SU-DHL-6 (cell line): Measurements from ENCODE around the gene SEMA3G.

Experiments
- H2AFZ ChIP-seq: fragments of 200-600 bp; sonication (generic); 2 replicates; pipeline ENCODE4 v1.6.1; 2014; ENCODE audit warnings: low read depth, mild to moderate bottlenecking, moderate library complexity, mixed read lengths, antibody characterized with exemption, low read length; ENCODE audit not compliant: severe bottlenecking
- H3F3A ChIP-seq: fragments of 200-600 bp; shearing (Covaris generic); 2 replicates; pipeline ENCODE4 v1.6.0; 2016; ENCODE audit warnings: antibody characterized with exemption, mild to moderate bottlenecking; ENCODE audit not compliant: insufficient read depth
- H3K27ac ChIP-seq: fragments of 200-600 bp; sonication (generic); 2 replicates; pipeline ENCODE4 v1.5.1; 2016; ENCODE audit warnings: low read depth, mild to moderate bottlenecking, low read length, moderate library complexity, mixed read lengths
- H3K27me3 ChIP-seq: fragments of 200-600 bp; sonication (generic), shearing (Covaris generic); 2 replicates; pipeline ENCODE4 v1.6.0; 2014; ENCODE audit warnings: mild to moderate bottlenecking, low read length
- H3K36me3 ChIP-seq: fragments of 200-600 bp; sonication (generic); 2 replicates; pipeline ENCODE4 v1.6.1; 2014; ENCODE audit warnings: mild to moderate bottlenecking, low read length, mixed read lengths
- H3K4me2 ChIP-seq: fragments of 300-600, 200-600 bp; shearing (Covaris generic), sonication (generic); 2 replicates; pipeline ENCODE4 v1.6.0; 2014; ENCODE audit warnings: low read length, low read depth, mild to moderate bottlenecking; ENCODE audit not compliant: poor library complexity, severe bottlenecking
- H3K4me3 ChIP-seq: fragments of 200-600 bp; sonication (generic); 2 replicates; pipeline ENCODE4 v1.5.1; 2014; ENCODE audit warnings: antibody characterized with exemption, low read length, mild to moderate bottlenecking, mixed read lengths; ENCODE audit not compliant: insufficient read depth, poor library complexity, severe bottlenecking
- H3K79me2 ChIP-seq: fragments of 200-600 bp; sonication (generic); 2 replicates; pipeline ENCODE4 v1.6.1; 2014; ENCODE audit warnings: mild to moderate bottlenecking, low read length, moderate library complexity; ENCODE audit not compliant: insufficient read depth
- H3K9ac ChIP-seq: fragments of 200-600 bp; sonication (generic); 2 replicates; pipeline ENCODE4 v1.7.0; 2014; ENCODE audit warnings: mild to moderate bottlenecking, low read length
- H3K9me2 ChIP-seq: fragments of 200-600 bp; sonication (generic); replicated peaks from 2 replicates; pipeline ENCODE4 v1.6.1; 2014; ENCODE audit warnings: low read length; ENCODE audit not compliant: insufficient read depth
- H3K9me3 ChIP-seq: fragments of 200-600 bp; sonication (generic); 2 replicates; pipeline ENCODE4 v1.6.1; 2014; ENCODE audit warnings: low read length, mixed read lengths; ENCODE audit not compliant: insufficient read depth
- H4K20me1 ChIP-seq: fragments of 200-600 bp; sonication (generic); 2 replicates; pipeline ENCODE4 v1.6.1; 2014; ENCODE audit warnings: low read depth, mild to moderate bottlenecking, antibody characterized with exemption, low read length, moderate library complexity, mixed read lengths
- EZH2phosphoT487 ChIP-seq: fragments of 200-600 bp; sonication (generic), shearing (Covaris generic); conservative IDR thresholded peaks from 2 replicates; pipeline ENCODE4 v1.6.1; 2018; ENCODE audit warnings: mild to moderate bottlenecking, antibody characterized with exemption, low read length, moderate library complexity, mixed read lengths
- TF ChIP-seq, protein P1 (sequence below): fragments of 200-600 bp; sonication (generic); IDR thresholded peaks from one replicate; pipeline ENCODE4 v1.5.1; 2017; ENCODE audit warnings: antibody characterized with exemption, mild to moderate bottlenecking, low read length, moderate library complexity; ENCODE audit not compliant: insufficient read depth, poor library complexity, severe bottlenecking

The SEMA3G gene

DNA sequence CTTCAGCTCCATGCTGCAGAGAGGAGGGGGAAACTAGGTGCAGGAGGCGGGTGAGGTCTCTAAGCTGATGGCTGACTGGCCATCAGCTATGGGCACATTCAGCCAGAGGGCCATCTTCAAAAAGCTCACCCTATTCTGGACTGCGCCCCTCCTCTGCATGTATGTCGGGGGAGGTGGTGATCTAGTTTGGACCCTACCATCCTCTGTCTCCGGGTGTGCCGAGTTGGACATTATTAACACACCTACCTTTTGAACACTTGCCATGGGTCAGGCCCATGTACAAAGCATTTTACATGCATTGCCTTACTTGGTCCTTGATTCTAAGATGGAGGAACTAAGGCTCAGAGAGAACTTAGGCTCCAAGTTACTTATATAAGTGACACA lies 11.9 kb upstream of the SEMA3G start:
- no peak for TF ChIP-seq EZH2phosphoT487
- TF ChIP-seq, protein P1, sequence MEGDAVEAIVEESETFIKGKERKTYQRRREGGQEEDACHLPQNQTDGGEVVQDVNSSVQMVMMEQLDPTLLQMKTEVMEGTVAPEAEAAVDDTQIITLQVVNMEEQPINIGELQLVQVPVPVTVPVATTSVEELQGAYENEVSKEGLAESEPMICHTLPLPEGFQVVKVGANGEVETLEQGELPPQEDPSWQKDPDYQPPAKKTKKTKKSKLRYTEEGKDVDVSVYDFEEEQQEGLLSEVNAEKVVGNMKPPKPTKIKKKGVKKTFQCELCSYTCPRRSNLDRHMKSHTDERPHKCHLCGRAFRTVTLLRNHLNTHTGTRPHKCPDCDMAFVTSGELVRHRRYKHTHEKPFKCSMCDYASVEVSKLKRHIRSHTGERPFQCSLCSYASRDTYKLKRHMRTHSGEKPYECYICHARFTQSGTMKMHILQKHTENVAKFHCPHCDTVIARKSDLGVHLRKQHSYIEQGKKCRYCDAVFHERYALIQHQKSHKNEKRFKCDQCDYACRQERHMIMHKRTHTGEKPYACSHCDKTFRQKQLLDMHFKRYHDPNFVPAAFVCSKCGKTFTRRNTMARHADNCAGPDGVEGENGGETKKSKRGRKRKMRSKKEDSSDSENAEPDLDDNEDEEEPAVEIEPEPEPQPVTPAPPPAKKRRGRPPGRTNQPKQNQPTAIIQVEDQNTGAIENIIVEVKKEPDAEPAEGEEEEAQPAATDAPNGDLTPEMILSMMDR, result no peak
- peak overlapping the region; percentile 76 for H3K4me2 ChIP-seq
- no peaks in the 10 kb centered on the region for H3K9me3 ChIP-seq
- peaks cover 10% of the 10 kb centered on the region; the same call in 1 of the 2 replicates for H3K79me2 ChIP-seq
- peaks cover 3% of the 10 kb centered on the region; the same call in 1 of the 2 replicates for H3K36me3 ChIP-seq
- H2AFZ ChIP-seq, result no peak overlapping the region
- no peaks in the 10 kb centered on the region for H4K20me1 ChIP-seq
- peak overlapping the region; percentile 93 for H3K4me3 ChIP-seq
- peaks cover 10% of the 10 kb centered on the region; the same call in 1 of the 2 replicates for H3F3A ChIP-seq
- H3K27ac ChIP-seq, result no peak overlapping the region
- no peaks in the 10 kb centered on the region for H3K9me2 ChIP-seq
- no peaks in the 10 kb centered on the region for H3K27me3 ChIP-seq
- H3K9ac ChIP-seq, result peak overlapping the region; percentile 94

DNA sequence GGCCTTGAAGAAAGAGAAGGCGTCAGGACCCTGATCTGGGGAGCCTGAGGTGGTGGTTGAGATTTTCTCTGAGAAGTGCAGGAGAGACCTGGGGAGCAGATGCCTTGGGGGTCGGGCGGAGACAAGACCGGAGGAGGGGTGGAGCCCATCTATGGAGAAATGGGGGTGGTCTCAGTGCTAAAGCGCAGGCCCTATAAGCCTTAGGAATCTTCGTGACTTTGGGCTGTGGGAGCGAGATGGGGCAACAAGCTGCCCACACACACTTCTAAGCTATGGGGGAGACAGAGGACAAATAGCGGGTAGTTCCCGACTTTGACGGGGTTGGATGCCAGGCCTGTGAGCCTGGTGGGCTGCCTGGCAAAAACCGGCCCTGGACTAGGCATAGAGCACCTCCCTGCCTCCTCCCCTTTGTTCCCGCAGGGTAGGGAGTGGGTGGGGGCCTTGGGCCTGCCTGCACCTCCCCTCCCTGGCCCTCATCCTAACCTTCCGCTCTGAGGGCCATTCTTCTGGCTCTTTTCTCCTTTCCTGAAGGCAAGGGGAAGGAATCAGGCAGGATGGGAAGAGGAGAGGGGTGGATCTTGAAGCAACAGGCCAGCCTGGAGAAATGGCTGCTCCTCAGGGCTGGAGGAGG lies 11.4 kb upstream of the SEMA3G start:
- Histone ChIP-seq H3K9ac (peak overlapping the region; percentile 94), H3F3A (peaks cover 10% of the 10 kb centered on the region; the same call in 1 of the 2 replicates), H3K36me3 (peaks cover 3% of the 10 kb centered on the region; the same call in 1 of the 2 replicates), H3K27ac (peak overlapping the region; percentile 70), H2AFZ (peak overlapping the region; percentile 92), H3K4me2 (peak overlapping the region; percentile 76), H4K20me1 (no peaks in the 10 kb centered on the region), H3K9me2 (no peaks in the 10 kb centered on the region), H3K27me3 (no peaks in the 10 kb centered on the region), H3K79me2 (peaks cover 10% of the 10 kb centered on the region; the same call in 1 of the 2 replicates), H3K9me3 (no peaks in the 10 kb centered on the region), H3K4me3 (peak overlapping the region; percentile 93)
- TF ChIP-seq EZH2phosphoT487, result no peak
- TF ChIP-seq, protein P1, result no peak

DNA sequence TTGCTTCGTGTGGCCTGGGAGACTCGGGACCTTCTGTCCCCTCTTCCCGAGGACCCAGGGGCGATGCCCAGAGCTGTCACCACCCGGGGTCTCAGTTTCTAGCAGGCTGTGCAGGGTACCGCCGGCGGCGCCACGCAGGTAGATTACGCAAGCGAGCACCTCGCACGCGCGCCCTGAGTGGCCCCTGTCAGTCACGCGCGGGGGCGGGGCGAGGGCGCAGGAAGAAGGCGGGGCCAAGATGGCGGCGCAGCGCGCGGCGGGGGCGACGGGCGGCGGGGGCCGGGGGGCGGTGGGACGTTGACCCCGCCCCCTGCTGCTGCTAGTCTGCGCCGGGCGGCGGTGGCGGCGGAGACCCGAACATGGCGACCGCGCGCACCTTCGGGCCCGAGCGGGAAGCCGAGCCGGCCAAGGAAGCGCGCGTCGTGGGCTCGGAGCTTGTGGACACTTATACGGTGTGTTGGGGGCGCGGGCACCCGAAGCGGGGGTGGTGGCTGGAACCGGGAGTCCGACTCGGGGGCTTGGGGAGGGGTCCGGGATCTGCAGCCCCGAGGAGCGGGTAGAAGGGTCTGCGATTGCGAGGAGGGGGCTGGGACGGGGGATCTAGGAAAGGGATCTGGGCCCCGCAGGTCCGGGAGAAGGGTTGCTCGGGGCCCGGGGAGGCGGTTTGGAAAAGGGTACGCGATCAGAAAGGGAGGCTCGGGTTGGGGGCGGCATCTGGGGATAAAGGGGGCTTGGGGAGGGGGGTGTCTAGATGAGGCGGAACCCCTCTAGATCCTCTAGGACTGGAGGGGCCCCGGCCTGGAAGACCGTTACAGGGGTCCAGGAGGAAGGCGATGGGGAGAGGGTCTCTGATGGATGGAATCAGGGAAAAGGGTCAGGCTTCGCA lies 10.6 kb upstream of the SEMA3G start, which contains the start of gene NISCH:
TSS of gene NISCH (plus strand) at position 322 of the 886 bp plus-strand sequence. CDS start at position 360, 38 bp downstream.
- Histone ChIP-seq H3K27me3 (no peaks in the 10 kb centered on the region), H3K79me2 (peaks cover 10% of the 10 kb centered on the region; the same call in 1 of the 2 replicates), H2AFZ (peak within 1 kb of the TSS; percentile 93), H3K36me3 (peaks cover 1% of the 10 kb centered on the region; the same call in 1 of the 2 replicates), H4K20me1 (no peaks in the 10 kb centered on the region), H3F3A (peaks cover 10% of the 10 kb centered on the region; the same call in 1 of the 2 replicates), H3K27ac (peak within 1 kb of the TSS; percentile 70), H3K9me3 (no peaks in the 10 kb centered on the region), H3K9me2 (no peaks in the 10 kb centered on the region), H3K9ac (peak within 1 kb of the TSS; percentile 94), H3K4me2 (peak within 1 kb of the TSS; percentile 99), H3K4me3 (peak within 1 kb of the TSS; percentile 93)
- TF ChIP-seq EZH2phosphoT487, result no peak
- TF ChIP-seq, protein P1, result no peak
